Activated CD8-positive, alpha-beta memory T cell treated with anti-CD3 and anti-CD28 coated beads for 24 hours (primary cell): ENCODE data around the gene NKX1-1.
"Not testable (repeated sequence)": the region's sequence is repeated elsewhere in the genome, so short reads cannot be mapped to it uniquely, and the experiment has no call there.

Source experiments
- DNase-seq: peaks from one replicate; pipeline ENCODE4 v3.0.0-alpha.2; 2020

Gene NKX1-1

DNA sequence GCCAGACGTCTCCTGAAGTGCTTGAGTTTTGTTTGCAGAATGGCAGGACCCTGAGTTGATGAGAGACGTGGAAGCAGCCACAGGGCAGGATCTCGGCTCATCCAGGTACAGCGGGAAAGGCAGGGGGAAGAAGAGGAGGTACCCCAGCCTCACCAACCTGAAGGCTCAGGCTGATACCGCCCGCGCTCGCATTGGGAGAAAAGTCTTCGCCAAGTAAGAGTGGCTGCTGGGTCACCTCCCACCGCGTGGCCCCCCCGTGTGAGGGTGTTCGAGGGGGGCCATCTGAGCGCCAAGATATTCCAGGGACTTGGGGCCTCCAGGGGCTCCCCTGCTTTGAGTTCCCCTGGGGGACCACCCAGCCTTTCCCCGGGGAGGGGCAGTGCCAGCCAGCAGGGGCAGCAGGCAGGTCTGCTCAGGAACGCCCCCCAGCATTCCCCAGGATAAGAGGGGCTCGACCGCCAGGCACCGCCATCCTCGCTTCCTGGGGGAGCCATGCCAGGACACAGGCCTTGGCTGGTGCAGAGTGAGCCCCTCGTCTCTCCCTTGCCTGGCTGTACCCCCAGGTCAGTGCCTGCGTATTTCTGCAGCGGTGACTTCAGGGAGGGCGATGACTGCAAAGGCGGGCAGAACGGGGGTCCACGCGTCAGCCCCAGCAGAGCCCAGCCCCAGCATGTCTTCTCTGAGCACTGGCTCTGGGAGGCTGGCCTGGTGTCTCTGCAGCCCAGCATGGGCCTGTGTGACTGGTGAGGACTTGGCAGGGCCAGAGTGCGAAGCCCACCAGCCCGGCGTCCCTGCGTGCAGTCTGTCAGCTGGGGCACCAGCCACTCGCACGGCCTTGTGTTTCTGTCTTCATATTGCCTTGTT, 22.3 kb downstream of the NKX1-1 start:
- DNase-seq: no peak

DNA sequence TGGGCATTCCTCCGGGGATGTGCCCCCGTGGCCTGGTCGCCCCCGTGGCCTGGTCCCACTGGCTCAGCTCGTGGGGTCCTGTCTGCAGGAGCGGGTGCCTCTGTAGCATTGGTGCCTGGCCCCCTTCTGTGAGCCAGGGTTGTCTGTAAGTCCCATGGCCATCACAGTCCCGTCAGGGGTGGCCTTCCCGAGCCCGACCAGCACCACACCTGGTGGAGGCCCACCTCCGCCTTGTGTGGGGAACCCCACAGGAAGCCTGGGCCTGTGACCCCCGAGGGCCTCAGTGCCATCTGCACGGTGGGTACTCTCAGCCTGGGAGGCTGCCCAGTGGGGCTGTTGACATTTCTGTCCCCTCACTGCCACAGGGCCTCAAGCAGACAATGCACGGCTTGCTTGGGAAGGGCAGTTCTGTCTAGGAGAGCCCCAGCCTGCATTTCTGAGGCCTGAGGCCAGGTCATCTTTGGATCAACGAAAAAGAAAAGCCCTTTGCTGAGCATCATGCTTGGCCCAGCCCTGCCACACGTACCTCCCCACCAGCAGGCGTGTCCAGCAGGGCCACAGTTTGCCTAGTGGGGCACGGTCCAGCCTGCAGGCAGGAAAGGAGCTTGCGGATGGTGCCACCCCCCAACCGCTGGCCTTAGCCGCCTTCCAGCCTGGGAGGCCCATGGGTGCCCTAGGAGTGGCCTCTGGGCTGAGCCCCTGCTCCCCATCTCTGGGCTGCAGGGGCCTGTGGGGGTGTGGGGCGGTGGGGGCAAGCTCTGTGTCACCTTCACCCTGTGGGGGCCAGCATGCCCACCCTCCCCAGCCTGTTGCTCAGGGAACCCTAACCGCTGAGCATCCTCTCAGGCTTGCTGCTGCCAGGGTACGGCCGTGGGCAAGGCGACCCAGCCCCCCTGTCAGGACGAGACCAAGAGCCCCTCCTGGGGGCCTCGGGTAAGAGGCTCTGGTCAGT, 23.2 kb downstream of the NKX1-1 start:
- no peak for DNase-seq

DNA sequence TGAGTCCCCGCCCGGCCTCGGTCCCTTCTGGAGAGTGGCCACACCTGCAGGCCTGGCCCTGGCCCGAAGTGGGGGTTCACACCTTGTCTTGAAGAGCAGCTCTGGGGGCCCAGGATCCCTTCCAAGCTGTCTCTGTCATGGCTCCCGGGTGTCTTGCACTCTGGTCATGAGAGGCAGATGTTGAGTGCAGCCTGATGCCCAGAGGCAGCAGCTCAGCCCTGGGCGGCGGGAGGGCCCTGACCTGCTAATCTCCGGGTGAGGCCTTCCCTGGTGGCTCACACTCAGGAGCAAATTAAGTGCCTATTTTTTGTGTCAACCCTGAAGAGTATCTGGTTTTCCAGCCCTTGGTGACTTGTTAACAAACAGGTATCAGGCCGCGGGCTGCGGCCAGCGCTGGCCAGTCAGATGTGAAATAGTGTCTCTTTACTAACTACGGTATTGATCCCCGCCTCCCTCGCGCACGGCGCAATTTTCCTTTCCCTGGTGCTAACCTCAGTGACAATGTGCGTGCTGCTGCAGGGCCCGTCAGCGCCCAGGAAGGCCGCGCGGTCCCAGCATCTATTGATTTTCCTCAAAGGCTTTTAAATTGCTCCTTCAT, 24.2 kb downstream of the NKX1-1 start:
- no peak for DNase-seq

DNA sequence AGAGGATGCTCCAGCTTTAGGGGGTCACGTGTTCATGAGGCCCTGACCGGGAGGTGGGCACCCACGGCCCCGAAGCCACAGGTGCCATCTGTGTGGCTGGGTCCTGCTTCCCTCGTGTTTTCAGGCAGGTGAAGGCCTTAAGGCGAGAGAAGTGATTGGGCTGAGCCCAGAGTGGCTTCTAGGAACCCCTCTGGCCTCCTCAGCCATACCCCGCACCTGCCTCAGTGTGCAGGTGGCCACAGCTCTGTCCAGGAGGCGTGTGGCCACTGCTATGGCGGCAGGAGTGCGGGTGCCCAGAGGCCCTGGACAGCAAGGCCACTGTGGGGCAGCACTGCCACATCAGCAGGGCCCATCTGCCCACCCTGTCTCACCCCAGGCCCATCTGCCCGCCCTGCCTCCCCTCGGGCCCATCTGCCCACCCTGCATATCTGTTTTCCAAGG, 25.0 kb downstream of the NKX1-1 start:
- no peak for DNase-seq

DNA sequence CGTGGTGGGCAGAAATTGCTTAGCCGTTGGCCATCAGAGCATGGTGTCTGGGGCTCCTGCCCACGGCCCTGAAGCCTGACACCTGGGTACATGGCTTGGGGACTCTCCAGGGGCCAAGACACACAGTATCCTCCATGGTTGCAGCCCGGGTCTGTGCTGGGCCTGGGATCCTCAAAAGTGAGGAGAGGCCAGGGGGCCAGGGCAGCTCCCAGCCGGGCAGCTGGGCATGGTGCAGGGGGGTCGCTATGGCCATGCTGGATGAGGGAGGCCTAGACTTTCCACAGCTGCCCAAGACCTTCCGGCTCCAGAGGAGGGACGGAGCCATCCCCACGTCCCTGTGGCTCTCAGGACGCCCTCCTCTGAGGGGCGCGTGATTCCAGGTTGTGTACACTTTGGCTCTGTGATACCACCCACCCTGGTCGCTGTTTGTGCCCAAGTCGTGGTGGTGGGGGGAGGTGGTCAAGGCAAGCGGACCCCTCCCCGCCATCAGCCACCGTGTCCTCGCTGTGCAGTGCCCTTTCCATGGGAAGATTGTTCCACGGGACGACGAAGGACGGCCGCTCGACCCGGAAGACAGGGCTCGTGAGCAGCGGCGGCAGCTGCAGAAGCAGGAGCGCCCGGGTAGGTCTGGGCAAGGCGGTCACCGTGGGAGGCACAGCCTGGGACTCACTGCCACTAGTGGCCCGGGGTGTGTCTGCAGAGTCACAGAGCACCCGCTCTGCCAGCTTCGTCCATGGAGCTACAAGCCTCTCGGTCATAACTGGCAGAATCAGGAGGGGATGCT, 25.7 kb downstream of the NKX1-1 start:
- DNase-seq: no peak

DNA sequence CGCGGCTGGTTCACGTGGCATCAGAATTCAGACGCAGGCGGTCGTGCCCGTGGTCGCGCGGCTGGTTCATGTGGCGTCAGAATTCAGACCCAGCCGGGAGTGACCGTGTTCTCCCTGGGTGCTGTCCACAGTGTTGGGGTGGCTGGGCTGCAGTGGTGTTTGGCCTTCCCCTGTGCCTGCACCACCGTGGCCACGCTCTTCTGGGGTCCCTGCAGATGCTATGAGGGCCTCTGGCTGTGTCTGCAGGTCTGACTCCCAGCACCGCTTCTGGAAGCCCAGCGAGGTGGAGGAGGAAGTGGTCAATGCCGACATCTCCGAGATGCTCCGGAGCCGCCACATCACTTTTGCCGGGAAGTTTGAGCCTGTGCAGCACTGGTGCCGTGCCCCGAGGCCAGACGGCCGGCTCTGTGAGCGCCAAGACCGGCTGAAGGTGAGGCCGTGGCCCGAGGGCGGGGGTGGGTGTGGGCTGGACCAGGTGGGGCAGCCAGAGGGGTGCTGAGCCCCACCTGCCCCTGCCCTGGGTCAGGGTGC, 26.4 kb downstream of the NKX1-1 start:
- no peak for DNase-seq

DNA sequence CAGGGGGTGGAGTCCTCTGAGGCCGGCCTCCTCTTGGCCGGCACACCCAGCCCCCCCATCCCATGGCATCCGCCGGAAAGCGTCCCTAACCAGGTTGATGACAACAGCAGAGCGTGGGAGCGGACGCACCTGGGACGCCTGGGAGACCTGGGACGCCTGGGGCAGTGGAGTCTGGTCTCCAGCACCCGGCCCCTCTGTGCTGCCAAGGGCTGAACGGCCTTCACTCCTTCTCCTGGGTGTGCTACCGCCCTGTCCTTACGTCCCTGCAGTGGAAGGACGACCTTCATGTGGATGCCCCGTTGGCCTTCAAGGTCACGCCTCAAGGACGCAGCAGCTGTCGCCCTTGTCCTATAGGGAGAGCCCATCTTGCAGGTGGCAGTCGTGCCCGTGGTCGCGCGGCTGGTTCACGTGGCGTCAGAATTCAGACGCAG, 26.9 kb downstream of the NKX1-1 start:
- DNase-seq: no peak

DNA sequence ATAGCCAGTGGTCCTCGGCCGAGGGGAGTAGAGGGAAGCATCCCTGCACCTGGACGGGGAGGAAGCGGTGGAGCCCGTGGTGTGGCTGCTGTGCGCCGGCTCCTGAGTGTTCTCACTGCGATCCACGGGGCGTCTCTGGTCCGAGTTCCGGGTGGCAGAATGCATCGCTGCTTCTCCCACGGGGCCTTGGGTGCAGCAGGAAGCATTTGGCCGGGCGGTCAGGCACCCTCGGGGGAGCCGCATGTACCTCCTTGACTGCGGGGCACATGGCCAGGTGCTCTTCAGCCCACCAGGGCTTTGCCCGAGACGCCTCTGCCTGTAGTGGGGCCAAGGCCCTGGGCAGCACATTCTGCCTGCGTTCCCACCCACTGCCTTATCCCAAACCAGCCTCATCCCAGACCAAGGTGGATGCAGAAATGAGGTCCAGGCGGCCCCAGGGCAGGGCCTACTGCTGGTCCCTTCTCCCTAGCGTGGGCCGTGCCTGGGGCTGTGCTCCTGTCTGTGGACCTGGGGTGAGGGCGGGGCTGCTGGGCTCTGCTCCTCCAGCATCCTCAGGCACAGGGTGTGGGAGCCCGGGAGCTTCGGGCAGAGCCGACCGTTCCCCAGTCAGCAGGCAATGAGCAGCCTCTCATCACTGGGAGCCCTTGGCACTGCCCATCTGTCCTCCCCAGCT, 27.5 kb downstream of the NKX1-1 start:
- DNase-seq: no peak

DNA sequence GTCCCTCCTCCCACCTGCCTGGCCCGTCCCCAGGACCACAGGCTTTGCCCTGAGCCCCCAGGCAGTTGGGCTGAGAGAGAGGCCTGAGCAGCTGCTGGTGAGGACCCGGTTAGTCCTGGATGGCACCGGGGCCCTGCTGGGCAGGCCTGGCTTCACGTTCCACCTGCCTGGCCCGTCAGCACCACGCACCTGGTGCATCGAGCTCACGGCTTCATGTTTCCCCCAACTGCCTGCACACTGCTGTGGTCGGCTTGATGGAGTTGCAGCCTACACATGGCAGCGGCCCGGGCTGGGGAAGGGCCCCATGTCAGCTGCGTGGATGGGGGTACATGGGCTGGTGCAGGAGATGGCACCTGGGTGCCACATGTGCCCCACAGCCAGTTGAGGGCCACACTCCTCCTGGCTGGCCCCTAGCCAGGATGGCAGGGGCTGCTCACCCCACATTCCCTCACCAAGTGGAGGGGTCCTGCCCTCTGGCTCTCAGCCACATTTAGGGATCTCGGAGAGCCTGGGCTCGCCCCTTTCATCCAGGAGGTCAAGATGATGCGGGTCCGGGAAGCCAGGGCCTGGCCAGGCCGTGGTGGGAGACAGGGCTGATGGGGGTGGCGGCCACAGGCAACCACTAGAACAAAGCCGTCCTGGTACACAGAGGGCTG, 28.5 kb downstream of the NKX1-1 start:
- no peak for DNase-seq

DNA sequence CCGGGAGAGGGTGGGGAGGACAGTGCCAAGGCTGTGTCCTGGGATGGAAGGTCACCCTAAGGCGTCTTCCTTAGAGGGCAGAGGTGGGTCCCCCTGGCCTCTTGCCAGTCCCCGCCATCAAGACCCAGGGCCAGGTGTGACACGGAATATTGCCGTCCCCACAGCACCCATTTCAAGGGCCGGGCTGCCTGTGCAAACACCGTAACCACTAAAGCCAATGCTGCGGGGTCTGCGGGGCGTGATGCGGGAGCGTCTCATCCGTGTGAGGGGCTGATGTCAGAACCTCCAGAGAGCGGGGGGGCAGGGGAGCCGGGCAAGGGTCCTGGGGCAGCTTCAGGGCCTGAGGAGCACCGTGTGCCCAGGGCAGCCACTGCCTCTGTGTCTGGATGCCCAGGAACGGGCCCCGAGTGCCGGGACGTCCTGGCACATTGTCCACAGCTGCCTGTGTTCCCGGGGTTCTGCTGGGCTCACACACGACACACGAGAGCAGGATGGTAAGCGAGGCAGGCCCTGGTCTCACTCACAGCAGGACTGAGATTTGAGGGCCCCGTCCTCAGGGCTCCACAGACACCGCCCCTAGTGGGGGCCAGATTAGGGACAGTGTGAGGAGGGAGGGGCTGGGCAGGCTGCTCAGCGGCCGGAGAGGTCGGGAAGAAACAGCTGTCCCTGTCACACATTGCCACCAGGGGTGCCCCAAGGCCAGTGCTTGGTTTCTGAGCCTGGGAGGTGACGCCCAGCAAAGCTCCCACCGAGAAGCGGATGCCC, 29.2 kb downstream of the NKX1-1 start:
- DNase-seq: no peak

DNA sequence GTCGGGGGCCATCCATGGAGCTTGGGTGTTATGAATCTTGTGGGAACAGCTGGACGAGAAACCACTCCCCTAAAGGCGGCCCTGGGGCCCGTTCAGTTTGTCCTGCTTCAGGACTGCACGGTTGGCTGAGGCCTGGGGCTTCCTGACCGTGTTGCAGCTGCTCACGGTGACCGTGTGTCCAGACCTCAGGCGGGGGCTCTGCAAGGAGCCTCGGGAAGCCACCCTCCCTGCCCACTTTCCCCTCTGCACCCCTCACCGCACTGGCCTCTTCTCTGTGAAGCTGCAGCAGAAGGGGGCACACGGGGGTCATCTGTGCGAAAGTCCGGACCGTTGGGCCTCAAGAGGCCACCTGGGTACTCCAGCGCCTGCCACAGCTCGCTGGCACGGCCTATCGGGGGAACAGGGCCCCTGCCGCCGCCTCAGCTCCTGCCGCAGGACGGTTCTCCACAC, 29.8 kb downstream of the NKX1-1 start:
- DNase-seq: no peak

DNA sequence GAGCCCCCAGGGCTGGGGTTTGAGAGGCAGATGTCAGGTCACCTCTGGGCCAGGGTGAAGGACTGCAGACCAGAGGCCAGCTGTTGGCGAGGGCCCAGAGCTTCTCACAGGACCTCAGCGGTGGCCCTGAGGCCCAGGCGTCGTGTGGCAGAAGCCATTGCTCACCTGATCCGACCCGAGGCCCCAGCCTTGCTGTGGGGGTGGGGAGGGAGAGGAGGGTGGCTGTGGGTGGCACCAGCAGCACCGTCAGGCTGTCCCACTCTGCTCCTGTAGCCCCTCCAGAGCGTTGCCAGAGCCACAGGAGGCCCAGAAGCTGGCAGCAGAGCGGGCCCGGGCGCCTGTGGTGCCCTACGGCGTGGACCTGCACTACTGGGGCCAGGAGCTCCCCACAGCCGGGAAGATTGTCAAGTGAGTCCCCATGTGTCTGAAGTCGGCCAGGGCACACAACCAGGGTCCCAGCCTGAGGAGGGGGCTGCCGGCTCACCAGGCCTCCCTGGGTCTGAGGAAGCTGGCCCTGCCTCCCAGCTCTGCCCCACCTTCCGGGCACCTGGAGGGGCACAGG, 30.4 kb downstream of the NKX1-1 start:
- DNase-seq: no peak

DNA sequence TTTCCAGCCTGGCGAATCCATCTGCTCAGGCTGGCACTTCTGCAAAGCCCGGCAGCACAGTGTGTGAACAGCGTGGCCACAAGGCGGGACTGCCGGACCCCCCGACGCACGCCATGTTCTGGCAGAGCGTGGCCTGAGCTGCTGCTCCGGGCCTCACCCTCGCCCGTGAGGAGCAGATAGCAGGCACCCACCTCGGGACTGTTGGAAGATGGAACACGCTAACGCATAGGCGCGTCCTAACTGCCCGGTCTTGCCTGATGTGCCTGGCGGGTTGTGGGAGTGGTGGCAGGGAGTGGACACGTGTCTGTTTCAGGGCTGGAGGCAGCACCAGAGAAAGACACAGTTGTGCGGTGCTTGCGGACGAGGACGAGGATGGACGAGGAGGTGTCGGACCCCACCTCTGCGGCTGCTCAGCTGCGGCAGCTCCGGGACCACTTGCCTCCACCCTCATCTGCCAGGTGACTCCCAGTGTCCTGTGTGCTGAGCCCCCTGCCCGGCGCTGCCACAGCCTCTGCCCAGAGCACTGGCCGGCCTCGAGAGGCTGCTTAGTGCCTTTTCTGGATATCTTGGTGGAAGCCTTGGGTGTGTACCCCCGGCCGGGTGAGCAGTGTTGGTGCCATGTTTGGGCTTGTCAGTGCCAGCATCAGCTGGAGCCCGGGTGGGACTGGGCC, 31.1 kb downstream of the NKX1-1 start:
- DNase-seq: no peak

DNA sequence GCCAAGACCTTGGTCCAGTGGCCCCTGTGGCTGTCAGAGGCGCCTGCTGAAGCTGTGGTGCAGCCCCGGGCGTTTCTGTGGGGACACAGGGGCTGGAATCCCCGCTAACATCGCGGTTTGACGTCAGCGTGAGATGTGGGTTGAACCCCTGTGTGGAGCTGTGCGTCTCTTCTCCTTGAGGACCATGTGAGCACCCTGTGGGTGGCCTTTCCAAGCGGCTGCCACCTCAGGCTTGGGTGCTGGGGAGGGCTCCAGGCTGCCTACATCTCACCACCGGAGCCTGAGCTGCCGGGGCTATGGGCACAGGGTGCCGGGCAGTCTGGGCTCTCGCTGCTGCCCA, 31.6 kb downstream of the NKX1-1 start:
- no peak for DNase-seq

DNA sequence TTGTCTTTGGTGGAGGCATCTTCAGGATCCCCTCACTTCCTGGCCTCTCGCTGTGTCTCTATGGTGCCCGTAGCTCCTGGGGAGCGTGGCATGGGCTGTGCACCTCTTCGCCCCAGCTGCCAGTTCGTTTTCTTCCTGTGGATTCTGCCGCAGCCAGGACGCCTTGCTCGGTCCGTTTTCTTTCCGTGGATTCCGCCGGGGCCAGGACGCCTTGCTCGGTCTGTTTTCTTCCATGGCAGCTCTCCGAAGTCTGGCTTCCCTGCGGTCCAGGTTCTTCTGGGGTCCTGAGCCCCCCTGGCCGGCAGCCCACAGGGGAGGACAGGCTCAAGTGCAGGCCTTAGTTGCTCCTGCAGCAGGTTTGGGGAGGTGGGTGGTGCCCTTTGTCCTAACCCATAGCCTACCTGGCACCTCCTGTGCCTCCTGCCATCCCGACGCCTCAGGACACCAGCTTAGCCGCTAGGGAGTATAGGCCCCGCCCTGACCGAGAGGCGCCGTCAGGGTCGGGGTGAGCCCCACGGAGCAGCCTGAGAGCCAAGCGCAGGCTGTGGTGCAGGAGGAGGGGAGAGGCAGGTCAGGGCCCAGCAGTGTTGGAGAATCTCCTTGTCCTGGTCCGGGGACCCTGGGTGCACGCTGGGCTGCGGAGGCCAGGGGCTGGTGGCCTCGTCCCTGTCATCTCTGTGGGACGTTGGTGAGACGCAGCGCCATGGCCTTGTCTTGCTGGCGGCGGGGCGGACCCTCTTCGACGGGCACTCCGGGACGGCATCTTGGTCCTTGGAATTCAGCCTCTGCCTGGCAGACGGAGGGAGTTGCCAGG, 32.1 kb downstream of the NKX1-1 start:
- DNase-seq: no peak

DNA sequence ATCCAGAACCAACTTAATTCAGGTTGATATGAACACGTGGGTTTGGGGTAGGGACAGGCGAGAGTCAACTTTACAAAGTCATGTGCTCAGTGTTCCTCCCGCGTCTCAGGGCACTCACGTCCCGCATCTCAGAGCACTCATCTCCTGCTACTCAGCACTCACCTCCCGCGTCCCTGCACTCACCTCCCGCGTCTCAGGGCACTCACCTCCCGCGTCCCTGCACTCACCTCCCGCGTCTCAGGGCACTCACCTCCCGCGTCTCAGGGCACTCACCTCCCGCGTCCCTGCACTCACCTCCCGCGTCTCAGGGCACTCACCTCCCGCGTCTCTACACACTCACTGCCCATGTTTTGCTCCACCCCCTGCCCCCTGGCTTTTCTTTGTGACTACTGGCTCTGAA, 33.7 kb downstream of the NKX1-1 start:
- DNase-seq: not testable (repeated sequence)

DNA sequence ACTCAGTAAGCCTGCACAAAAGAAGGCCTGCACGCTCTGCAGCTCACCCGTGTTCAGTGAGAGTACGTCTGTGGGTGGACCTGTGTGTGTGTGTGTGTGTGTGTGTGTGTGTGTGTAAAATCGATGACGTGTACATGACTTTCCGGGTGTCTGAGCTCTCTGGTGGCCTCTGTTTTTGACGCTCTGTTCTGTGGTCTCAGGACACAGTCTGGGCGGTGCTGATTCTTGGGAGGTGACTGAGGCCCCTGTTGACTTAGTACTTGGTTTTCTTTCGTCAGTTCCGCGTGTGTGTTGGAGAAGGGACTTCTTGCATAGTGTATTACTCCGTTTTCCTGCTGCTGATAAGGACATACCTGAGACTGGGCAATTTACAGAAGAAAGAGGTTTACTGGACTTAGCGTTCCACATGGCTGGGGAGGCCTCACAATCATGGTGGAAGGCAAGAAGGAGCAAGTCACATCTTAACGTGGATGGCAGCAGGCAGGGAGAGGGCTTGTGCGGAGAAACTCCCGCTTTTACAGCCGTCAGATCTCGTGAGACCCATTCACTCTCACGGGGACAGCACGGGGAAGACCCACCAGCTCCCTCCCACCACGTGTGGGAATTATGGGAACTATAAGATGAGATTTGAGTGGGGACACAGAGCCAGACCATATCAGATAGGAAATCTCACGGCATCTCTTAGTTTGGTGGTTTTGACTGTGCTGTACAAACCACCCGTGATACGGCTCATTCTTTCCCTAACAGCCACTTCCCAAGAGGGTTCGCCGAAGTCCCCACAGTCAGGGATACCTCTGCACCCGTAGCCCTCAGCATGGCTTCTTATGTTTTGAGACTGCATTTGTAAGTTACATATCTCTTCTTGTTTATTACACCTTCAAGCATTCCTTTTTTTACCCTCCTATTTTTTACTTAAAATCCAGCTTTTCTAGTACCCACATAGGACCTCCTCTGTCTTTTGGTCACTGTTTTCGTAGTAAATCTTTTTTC, 34.8 kb downstream of the NKX1-1 start:
- DNase-seq: no peak
